ENCODE measurements around the gene FGF6. TPM values are rescaled to one million over a fixed set of nuclear protein-coding genes. Genes with fewer than 3 reads are reported as not detected.
"Not testable (repeated sequence)": the region's sequence is repeated elsewhere in the genome, so short reads cannot be mapped to it uniquely, and the experiment has no call there.

Gene FGF6
- total RNA-seq, 4 donors from 2014 or later: not detected

DNA sequence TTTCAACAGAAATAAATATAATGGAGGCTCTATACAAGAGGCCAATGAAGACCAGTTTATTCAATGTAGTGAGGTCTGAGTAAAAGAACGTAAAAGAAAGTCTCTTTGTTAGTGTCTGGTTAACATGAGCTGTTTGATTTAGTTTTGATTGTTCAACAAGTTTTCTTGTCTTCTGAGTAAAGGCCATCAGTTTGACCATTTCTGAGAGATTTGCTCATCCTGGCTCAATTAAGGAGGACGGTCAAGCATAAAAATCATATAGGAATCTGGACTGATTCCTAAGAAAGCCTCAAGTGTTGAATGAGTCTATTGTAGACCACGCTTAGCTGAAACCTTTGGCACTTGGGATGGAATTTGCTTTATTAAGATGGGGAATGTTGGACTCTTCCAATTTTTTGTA is 33.6 kb downstream of the FGF6 start:
- H3K4me1 ChIP-seq: peaks cover 0 to 13% (median 0%) of the 10 kb centered on the region in 3 donors
- TF ChIP-seq EP300 (IDR thresholded peaks at IDR 0.05) (no peak), POLR2AphosphoS5 (IDR thresholded peaks at IDR 0.05) (no peak), POLR2A (IDR thresholded peaks at IDR 0.05) (no peak)
- H3K27me3 ChIP-seq: no peaks in the 10 kb centered on the region
- no peak overlapping the region for H3K27ac ChIP-seq
- no peak for ATAC-seq
- no peaks in the 10 kb centered on the region for H3K36me3 ChIP-seq
- H3K9me3 ChIP-seq: no peaks in the 10 kb centered on the region
- H3K4me3 ChIP-seq: no peak overlapping the region
- WGBS, 2 donors (ENCODE audit: low coverage in 1 of 2): 61 to 78% methylated on average over 3 of the region's 3 CpGs

DNA sequence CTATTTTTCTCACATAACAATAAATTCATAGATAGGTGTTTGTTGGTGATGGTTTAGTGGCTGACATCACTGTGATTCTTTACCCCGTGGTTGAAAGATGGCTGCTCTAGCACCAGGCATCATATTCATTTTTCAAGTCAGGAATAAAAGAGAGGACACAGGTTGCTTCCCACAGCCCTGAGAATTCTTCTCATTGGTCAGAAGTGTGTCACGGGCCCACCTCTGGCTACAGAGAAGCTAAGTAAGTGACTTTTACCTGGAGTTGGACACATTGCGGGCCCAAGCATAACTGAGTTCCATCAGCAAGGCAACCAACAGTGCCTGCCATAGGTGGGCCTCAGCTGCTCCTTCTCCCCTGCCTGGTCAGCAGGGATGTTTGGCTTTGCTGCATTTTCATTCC is 38.5 kb downstream of the FGF6 start:
- TF ChIP-seq EP300 (IDR thresholded peaks at IDR 0.05) (no peak), POLR2AphosphoS5 (IDR thresholded peaks at IDR 0.05) (no peak), POLR2A (IDR thresholded peaks at IDR 0.05) (no peak)
- TF ChIP-seq, protein P1, sequence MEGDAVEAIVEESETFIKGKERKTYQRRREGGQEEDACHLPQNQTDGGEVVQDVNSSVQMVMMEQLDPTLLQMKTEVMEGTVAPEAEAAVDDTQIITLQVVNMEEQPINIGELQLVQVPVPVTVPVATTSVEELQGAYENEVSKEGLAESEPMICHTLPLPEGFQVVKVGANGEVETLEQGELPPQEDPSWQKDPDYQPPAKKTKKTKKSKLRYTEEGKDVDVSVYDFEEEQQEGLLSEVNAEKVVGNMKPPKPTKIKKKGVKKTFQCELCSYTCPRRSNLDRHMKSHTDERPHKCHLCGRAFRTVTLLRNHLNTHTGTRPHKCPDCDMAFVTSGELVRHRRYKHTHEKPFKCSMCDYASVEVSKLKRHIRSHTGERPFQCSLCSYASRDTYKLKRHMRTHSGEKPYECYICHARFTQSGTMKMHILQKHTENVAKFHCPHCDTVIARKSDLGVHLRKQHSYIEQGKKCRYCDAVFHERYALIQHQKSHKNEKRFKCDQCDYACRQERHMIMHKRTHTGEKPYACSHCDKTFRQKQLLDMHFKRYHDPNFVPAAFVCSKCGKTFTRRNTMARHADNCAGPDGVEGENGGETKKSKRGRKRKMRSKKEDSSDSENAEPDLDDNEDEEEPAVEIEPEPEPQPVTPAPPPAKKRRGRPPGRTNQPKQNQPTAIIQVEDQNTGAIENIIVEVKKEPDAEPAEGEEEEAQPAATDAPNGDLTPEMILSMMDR (IDR thresholded peaks at IDR 0.05): no peak

DNA sequence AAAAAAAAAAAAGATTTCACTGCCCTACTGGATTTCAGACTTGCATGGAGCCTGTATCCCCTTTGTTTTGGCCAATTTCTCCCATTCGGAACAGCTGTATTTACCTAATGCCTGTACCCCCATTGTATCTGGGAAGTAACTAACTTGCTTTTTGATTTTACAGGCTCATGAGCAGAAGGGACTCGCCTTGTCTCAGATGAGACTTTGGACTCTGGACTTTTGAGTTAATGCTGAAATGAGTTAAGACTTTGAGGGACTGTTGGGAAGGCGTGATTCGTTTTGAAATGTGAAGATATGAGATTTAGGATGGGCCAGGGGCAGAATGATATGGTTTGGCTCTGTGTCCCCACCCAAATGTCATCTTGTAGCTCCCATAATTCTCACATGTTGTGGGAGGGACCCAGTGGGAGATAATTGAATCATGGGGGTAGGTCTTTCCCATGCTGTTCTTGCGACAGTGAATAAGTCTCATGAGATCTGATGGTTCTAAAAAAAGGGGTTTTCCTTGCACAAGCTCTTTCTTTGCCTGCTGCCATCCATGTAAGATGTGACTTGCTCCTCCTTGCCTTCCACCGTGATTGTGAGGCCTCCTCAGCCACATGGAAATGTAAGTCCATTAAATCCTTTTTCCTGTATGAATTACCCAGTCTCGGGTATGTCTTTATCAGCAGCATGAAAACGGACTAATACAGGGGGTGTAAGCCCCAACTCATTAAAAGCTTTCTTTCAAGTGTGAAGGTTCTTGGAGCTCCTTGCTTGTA is 40.6 kb downstream of the FGF6 start:
- H3K36me3 ChIP-seq, H3K27ac ChIP-seq, H3K27me3 ChIP-seq, ATAC-seq, H3K9me3 ChIP-seq, H3K4me3 ChIP-seq, H3K4me1 ChIP-seq: not testable (repeated sequence)
- WGBS, 2 donors (ENCODE audit: low coverage in 1 of 2): 85 to 100% methylated on average over 6 to 7 of the region's 8 CpGs

More for the DNA sequence above, 38.5 kb downstream of the FGF6 start:
- no peaks in the 10 kb centered on the region for H3K27me3 ChIP-seq
- H3K4me1 ChIP-seq: no peaks in the 10 kb centered on the region
- H3K9me3 ChIP-seq: no peaks in the 10 kb centered on the region
- no peak overlapping the region for H3K27ac ChIP-seq
- no peaks in the 10 kb centered on the region for H3K36me3 ChIP-seq
- 81 to 100% methylated on average over 3 of the region's 3 CpGs for WGBS, 2 donors (ENCODE audit: low coverage in 1 of 2)
- H3K4me3 ChIP-seq: no peak overlapping the region
- no peak for ATAC-seq

DNA sequence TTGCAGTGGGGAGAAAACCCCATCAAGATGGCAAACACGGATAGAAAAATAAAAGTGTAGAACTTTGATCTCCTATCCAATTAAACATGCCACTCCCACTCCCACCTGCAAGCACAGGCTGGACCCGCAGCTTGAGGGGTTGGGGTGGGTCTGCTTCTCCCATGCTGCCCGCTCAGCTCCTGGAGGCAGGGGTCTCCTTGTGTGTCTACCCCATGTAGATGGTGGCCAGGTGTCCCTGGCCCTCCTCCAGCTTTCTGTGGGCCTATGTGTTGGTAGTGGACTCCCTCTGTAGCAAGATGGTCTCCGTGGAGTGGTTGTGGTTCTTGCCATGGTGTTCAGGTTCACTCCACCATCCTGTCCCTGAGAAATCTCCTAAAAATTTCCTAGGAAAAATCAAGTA is 42.6 kb downstream of the FGF6 start:
- no peaks in the 10 kb centered on the region for H3K9me3 ChIP-seq
- H3K27ac ChIP-seq: no peak overlapping the region
- WGBS, 2 donors (ENCODE audit: low coverage in 1 of 2): 92% methylated on average over 3 of the region's 4 CpGs; no CpG with 5 or more reads in 1 of the 2 donors
- no peak for ATAC-seq
- no peaks in the 10 kb centered on the region for H3K36me3 ChIP-seq
- TF ChIP-seq POLR2AphosphoS5 (IDR thresholded peaks at IDR 0.05) (no peak), EP300 (IDR thresholded peaks at IDR 0.05) (no peak), POLR2A (IDR thresholded peaks at IDR 0.05) (no peak)
- TF ChIP-seq, protein P1 (IDR thresholded peaks at IDR 0.05): no peak
- no peaks in the 10 kb centered on the region for H3K4me1 ChIP-seq
- no peak overlapping the region for H3K4me3 ChIP-seq
- H3K27me3 ChIP-seq: no peaks in the 10 kb centered on the region

DNA sequence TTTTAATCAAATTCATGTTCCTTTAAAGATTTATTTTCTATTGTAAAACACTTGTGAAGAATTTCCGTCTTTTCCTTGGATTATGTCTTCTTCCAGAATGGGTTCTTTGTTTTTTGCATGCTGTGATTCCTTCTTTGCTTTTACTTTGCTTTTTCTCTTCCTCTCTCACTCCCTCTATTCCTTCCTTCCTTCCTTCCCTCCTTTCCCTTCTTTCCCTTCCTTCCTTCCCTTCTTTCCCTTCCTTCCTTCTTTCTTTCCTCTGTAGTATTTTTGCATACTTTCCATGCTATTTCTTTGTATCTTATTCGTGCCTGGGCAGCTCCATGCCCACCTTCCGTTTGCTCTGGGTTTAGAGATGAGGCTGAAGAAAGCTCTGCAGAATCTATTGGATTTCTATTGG is 44.5 kb downstream of the FGF6 start:
- no peak overlapping the region for H3K4me3 ChIP-seq
- H3K27ac ChIP-seq: no peak overlapping the region
- no peaks in the 10 kb centered on the region for H3K4me1 ChIP-seq
- ATAC-seq: no peak
- H3K36me3 ChIP-seq: no peaks in the 10 kb centered on the region
- H3K27me3 ChIP-seq: no peaks in the 10 kb centered on the region
- 71 to 88% methylated on average over 3 of the region's 3 CpGs for WGBS, 2 donors (ENCODE audit: low coverage in 1 of 2)
- TF ChIP-seq EP300 (IDR thresholded peaks at IDR 0.05) (no peak), POLR2AphosphoS5 (IDR thresholded peaks at IDR 0.05) (no peak), POLR2A (IDR thresholded peaks at IDR 0.05) (no peak)
- TF ChIP-seq, protein P1 (IDR thresholded peaks at IDR 0.05): no peak
- H3K9me3 ChIP-seq: no peaks in the 10 kb centered on the region

DNA sequence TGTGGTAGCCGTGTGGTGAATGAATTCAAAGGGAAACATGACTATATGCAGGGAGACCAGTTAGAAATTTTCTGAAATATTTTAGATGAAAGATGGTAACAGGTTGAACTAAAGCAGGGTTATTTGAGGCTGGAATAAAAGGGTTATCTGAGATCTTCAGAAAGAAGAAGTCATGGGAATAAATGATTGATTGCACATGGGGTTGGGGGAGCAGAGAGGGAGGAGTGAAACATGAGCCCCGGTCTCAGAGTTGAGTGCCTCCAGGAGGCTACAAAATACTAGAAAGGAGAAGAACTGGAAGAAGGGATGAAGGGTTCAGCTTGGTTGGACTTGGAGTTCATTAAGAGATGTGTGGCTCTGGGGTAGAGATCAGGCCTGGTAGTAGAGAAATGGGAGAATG is 49.8 kb downstream of the FGF6 start:
- Histone ChIP-seq H3K4me1 (no peaks in the 10 kb centered on the region), H3K9me3 (no peaks in the 10 kb centered on the region), H3K36me3 (no peaks in the 10 kb centered on the region), H3K4me3 (no peak overlapping the region), H3K27me3 (peaks cover 5% of the 10 kb centered on the region), H3K27ac (no peak overlapping the region)
- no peak for ATAC-seq
- WGBS, 2 donors (ENCODE audit: low coverage in 1 of 2): 40 to 52% methylated on average over 1 to 2 of the region's 2 CpGs
- no peak for TF ChIP-seq EP300 (IDR thresholded peaks at IDR 0.05)

All from gastroesophageal sphincter (tissue), 4 donors.